Measurements from ENCODE around the gene RC3H1. TPM values are rescaled to one million over a fixed set of nuclear protein-coding genes. Genes with fewer than 3 reads are reported as not detected.
"Not testable (repeated sequence)": the region's sequence is repeated elsewhere in the genome, so short reads cannot be mapped to it uniquely, and the experiment has no call there.

Gene RC3H1
- polyA plus RNA-seq, 3 donors: 11.9 to 13.3 (median 13.1) TPM

DNA sequence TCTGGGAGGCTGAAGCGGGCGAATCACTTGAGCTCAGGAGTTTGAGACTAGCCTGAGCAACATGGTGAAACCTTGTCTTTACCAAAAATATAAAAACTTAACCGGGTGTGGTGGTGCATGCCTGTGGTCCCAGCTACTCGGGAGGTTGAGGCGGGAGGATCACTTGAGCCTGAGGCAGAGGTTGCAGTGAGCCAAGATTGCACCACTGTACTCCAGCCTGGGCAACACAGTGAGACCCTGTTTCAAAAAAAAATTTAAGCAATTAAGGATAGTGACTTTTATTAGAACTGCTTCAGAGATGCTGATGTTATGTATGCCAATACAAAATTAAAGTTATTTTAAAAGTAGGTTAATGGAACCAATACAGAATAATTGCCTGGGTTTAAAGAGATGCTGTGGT is 56.3 kb downstream of the RC3H1 start:
- not testable (repeated sequence) for DNase-seq (ENCODE audit: low read depth in 3 of 3, low spot score in 2 of 3)

DNA sequence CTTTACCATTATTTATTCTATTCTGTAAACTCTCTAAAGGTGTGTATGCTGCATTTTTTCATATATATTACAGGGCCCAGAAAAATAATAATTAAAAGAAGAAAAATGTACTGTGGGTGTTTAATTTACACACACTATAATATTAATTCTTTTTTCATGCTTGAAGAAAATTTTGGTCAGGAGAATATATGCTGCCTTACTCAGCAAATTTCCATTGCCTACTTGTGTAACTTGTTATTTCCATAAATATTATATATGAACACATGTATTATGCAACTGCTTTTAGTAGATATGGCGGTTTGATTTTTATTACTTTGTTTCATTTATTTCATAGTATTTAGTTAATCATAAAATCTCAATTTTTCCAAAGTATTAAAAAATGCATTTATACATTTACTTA is 58.7 kb downstream of the RC3H1 start:
- DNase-seq (ENCODE audit: low read depth in 3 of 3, low spot score in 2 of 3): no peak

DNA sequence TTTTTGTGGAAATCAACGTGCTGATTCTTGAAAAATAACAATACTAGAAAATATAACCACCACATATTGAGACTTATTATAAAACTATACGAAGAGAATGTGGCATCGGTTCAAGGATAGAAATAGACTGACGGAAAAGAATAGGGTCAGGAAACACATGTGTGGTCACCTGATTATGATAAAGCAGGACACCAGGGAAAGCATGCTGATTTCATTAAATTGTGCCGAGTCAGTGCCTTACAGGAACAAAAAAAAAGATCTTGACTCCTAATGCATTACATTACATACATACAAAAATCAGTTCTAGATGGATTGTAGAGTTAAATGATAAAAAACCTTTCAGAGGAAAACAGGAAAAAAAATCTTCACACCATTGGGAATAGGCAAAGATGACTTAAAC is 61.5 kb downstream of the RC3H1 start:
- DNase-seq (ENCODE audit: low read depth in 3 of 3, low spot score in 2 of 3): no peak

DNA sequence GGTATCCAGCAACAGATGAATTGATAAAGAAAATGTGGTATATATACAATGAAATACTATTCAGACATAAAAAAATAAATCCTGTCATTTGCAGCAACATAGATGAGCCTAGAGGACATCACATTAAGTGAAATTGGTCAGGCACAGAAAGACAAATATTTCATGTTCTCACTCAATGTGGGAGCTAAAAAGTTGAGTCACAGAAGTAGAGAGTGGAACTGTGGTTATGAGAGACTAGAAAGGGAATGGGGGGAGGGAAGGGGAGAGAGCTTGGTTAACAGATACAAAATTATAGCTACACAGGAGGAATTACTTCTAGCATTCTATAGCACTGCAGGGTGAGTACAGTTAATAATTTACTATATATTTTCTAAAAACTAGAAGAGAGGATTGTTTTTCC is 68.0 kb downstream of the RC3H1 start:
- no peak for DNase-seq (ENCODE audit: low read depth in 3 of 3, low spot score in 2 of 3)

DNA sequence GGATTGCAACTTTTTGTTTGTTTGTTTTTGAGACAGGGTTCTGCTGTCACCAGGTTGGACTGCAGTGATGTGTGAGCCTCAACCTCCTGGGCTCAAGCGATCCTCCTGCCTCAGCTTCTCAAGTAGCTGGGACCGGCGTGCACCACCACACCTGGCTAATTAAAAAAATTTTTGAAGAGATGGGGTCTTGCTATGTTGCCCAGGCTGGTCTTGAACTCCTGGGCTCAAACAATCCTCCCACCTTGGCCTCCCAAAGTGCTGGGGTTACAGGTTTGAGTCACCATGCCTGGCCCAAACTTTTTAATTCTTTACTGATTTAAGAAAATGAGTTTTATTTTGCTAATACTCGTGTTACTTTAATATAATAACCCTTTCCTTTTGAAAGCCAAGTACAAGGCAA is 73.6 kb downstream of the RC3H1 start:
- no peak for DNase-seq (ENCODE audit: low read depth in 3 of 3, low spot score in 2 of 3)

DNA sequence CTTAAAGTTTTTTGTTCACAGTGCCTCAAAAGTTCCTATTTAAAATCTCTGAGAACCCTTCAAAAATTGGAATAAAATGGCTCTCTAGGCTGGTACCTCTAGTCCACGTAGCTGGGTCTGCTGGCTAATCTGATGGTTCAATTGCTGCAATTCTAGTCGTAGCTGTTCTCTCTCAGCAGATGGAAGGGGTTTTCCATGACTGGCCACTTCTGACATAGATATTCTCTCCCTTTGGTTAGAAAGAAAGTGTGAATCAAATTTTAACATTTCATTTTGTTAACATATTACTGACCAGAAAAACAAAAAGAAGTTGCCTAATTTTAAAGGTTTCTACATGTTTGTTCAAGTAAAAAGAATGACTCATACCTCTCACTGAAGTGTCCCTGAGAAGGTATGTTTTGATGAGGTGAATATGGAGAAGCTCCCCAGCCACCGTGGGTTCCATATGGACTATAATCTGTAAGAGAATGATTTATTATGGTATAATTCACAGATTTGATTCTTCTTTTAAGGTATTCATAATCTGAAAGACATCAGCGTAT is 75.7 kb downstream of the RC3H1 start:
- DNase-seq (ENCODE audit: low read depth in 3 of 3, low spot score in 2 of 3): no peak

DNA sequence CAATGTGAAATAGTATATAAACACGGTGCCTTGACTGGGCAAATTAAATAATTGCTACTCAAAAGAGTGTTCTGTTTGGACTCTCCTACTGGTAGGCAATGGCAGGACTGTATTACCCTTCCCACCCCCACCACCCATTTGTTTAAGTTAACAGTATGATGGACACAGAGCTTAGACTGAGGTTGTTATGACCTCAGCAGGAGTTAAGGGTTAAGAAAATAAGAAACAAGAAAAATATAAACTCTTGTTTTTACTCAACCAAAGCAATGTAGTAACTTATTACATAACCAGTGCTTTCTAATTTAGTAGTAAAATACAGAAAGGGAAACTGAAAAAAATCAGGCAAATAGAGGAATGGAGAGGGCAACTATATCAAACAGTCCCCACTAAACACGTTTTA is 85.1 kb downstream of the RC3H1 start:
- no peak for DNase-seq (ENCODE audit: low read depth in 3 of 3, low spot score in 2 of 3)

DNA sequence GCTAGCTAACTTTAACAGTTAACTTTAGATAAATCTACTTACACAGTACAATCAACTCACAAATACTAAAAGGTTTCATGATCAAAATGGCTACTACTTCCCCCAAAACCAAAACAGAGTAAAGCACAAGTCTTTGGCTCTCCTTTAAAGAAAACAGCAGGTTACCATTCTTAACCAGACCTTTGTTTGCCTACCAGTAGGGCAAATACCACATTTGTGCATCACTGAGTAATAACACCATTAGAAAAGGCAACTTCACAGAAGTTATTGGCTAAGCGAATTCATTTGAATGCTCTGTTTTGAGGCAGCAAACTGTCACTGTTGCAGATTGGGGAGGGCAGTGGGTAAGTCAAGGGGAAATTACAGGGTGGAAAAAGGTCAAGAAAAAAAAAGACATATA is 87.7 kb downstream of the RC3H1 start:
- no peak for DNase-seq (ENCODE audit: low read depth in 3 of 3, low spot score in 2 of 3)

DNA sequence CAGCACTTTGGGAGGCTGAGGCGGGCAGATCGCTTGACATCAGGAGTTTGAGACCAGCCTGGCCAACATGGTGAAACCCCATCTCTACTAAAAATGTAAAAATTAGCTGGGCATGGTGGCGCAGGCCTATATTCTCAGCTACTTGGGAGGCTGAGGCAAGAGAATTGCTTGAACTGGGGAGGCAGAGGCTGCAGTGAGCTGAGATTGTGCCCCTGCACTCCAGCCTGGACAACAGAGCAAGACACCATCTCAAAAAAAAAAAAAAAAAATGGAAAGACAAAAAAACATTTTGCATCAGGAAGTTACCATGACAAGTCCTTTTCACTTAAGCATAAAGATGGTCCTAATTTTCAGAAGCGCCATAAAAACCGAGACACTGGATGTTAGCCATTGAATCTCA is 91.6 kb downstream of the RC3H1 start:
- not testable (repeated sequence) for DNase-seq (ENCODE audit: low read depth in 3 of 3, low spot score in 2 of 3)

DNA sequence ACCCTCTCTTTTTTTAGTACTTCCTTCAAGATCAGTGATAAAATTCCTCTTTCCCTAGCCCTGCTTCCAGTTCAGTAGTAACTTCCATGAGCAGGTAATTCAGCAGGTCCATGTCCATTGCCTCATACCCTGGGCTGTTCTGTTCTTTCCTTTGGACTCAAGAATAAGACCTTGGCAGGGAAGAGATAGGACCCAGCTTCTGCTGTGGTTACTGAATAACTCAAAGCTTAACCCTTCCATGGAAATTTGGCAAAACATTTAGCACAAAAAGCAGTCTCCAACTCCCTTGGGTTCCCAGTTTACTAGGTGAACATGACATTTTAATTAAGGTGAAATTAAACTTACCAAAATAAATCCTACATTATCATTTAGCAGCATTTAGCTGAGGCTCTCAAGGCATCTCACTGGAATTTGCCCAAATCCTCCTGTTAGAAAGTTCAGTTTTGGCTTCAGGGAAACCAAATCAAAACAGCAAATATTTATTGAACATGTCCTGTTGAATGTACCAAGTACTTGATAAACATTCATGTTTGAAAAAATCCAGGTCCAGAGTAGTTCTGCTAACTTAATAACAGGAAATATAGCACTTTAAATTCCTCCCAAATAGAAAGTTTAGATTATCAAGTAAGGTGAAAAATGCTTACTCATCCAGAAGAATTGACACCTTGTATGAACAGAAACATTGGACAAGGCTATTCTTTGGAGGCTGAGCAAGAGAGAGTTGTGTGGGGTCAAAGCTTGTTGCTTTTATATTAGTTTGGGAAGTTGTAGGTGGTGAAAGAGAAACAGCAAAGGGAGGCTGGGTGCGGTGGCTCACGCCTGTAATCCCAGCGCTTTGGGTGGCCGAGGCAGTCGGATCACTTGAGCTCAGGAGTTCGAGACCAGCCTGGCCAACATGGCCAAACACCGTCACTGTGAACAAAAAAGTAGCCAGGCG is 96.6 kb downstream of the RC3H1 start:
- no peak for DNase-seq (ENCODE audit: low read depth in 3 of 3, low spot score in 2 of 3)

DNA sequence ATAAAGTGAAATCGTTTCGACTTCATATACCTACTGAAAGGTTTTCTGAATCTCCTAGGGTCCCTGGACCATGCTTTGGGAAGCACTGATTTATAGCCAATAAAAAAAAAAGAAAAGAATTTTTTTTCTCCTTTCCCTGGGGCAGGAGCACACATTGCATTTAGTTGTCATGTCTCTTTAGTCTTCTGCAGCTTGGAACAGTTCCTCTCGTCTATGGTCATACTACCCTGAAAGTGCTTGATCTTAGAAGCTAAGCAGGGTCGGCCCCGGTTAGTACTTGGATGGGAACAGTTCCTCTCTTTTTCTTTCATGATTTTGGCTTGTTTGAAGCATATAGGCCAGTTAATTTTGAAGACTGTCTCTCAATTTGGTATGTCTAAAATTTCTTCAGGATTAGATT is 101.3 kb downstream of the RC3H1 start:
- no peak for DNase-seq (ENCODE audit: low read depth in 3 of 3, low spot score in 2 of 3)

DNA sequence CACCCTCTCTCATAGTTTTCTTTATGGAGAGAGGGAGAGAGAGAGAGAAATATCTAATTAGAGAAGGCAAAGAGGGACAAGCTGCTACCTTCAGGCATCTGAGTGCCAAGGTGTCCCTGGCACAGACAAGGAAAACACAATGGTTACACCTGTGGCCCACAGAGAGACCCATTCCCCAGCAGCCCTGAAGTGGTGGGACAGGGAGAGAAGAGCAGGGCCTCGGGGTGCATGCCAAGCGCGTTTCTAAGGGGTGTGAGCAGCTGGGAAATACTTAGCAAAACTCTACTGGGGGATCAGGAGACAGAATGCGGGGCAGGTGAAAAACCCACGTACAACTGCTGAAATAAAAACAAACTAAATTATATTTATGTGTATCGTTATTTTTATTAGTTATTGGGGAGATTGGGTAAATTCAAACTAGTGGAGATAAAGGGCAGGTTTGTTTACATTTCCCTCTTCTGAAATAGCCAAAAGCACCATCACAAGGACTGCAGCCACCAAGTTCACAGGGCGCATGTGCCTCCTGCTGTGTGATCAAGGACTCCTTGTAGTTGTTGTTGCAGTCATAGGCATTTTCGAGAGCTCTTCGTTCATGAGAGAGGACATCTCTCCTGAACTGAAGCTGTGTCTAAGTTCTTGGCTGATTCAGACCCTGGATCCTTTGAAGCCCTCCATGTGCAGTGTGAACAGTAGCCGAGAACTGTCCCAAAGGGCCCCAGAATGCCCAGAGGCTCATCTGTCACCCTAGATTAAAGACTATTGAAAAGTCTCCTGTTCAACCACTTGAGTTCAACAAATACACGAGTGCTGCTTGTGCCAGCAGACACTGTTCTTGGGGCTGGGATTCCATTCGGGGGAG is 104.3 kb downstream of the RC3H1 start:
- no peak for DNase-seq (ENCODE audit: low read depth in 3 of 3, low spot score in 2 of 3)

DNA sequence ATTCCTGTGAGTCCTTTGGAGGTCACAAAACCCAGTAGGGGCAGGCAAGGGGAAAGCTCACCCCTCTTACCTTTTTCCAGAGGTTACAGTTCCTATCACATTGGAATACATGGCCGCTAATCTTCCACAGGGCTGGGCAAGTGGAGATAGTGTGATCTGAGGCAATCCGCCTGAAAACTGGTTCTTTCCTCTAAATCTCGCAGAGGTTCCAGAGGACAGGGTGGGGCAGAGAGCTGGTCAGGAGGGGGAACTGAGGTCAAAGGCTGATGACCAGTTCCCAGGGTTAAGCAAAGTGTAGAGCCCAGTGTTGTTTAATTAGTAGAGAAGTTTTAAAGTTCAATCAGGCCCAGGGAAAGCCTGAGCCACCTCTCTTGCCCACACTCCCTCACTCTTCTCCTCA is 105.0 kb downstream of the RC3H1 start, which contains the start of gene SERPINC1:
SERPINC1 (minus strand) TSS at position 179 of the 400 bp plus-strand sequence; CDS start at position 111, 68 bp downstream.
- no peak for DNase-seq (ENCODE audit: low read depth in 3 of 3, low spot score in 2 of 3)

DNA sequence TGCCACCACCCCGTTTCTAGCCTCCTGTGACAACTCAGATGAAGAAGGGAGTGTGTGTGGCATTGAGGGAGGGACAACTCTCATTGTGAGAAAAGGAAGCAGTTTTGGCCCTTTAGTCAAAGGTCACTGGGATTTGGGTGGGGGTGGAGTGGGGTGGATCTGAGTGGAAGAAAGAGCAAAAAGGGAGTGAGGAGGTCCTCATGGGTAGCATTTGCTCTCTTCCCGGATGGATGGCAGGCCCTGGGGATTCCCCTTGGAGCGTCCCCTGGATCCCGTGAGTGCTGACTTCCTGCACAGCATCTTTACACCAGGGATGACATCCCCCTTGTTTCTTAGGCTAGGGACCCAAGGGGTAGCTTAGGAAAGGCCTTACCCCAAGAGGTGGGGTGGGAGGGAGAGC is 105.5 kb downstream of the RC3H1 start:
- DNase-seq (ENCODE audit: low read depth in 3 of 3, low spot score in 2 of 3): no peak

DNA sequence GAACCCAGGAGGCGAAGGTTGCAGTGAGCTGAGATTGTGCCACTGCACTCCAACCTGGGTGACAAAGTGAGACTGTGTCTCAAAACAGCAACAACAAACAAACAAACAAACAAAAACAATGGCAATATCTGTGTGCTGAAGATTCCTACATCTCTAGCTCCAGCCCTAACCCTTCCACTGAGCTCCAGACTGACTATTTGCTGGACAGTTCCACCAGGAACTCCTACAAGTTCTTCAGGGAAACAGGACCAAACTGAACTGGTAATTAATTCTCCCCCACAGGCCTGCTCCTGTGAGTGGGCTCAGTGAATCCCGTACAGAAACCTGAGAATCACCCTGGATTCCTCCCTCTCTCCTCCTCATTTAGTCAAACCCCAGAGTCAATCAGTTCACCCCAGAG is 106.6 kb downstream of the RC3H1 start:
- DNase-seq (ENCODE audit: low read depth in 3 of 3, low spot score in 2 of 3): no peak

DNA sequence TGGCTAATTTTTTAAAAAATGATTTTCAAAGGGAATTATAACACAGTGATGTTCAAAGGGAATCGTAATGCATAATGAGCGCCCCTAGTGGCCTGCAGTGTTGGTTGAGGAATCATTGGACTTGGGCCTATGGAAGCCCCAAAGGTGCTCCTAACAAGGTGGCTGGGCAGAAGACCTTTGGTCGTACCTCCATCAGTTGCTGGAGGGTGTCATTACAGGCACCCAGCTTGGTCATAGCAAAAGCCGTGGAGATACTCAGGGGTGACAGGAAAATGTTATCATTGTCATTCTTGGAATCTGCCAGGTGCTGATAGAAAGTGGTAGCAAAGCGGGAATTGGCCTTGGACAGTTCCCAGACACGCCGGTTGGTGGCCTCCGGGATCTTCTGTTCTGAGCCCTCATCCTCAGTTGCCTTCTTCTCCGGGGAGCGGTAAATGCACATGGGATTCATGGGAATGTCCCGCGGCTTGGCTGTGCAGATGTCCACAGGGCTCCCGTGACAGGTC is 107.7 kb downstream of the RC3H1 start:
- DNase-seq (ENCODE audit: low read depth in 3 of 3, low spot score in 2 of 3): no peak

DNA sequence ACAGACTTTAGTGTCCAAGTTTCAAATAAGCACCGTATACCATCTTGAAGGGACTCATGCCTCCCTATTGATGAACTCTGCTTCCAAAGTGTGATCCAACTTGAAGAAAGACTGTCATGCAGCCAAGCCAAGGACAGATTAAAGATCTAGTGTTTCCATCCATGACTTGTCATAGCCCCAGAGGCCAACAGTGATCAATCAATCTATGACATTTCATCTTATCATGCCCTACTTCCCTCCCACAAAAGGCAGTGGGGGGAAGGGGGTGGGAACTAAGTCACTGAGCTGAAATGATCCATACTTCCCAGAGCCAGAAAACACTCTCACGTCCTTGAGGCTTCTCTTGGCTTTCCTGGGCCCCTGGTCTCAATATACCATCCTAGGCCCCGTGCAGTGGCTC is 109.0 kb downstream of the RC3H1 start:
- no peak for DNase-seq (ENCODE audit: low read depth in 3 of 3, low spot score in 2 of 3)

DNA sequence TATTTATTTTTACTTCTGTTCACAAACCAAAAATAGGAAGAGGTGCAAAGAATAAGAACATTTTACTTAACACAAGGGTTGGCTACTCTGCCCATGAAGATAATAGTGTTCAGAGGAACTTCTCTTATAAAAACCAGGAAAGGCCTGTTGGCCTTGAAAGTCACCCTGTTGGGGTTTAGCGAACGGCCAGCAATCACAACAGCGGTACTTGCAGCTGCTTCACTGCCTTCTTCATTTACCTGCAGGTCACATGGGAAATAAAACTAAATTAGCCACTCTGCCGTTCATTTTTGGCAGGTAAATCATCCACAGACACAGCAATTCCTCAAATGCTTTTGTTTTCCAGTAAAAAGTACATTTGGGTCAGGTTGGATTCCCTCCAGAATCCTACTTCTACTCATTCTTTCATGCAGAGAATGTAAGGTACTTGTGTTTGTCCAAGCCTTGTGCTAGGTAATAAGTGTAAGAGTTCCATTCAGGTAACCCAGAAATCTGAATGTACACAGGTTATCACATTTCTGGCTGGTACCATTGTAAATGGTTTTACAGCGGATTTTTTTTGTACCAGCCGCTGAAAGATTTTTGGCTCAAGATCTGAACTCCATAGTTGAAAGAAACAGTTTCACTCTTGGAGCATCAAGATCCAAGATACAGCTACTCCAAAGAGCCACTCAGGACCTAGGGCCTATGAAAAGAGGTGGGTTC is 118.2 kb downstream of the RC3H1 start:
- no peak for DNase-seq (ENCODE audit: low read depth in 3 of 3, low spot score in 2 of 3)

DNA sequence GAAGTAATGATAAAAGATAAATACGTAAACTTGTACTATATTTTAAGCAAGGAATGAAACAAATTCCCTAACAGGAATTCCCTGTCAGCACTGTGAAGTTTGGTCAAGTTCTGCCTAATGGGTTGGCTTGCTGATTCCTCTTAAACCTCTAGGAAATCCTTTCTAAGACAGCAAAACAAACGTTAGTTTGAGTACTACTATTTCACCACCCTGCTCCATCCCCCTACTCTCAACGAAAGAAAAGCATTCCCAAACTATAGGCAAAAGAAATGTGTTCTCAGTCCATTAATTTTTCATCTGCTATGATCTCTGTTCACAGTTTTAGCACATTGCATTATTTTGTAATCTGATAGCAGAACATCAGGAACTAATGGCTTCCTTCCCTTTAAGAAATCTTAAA is 121.2 kb downstream of the RC3H1 start:
- DNase-seq (ENCODE audit: low read depth in 3 of 3, low spot score in 2 of 3): no peak

DNA sequence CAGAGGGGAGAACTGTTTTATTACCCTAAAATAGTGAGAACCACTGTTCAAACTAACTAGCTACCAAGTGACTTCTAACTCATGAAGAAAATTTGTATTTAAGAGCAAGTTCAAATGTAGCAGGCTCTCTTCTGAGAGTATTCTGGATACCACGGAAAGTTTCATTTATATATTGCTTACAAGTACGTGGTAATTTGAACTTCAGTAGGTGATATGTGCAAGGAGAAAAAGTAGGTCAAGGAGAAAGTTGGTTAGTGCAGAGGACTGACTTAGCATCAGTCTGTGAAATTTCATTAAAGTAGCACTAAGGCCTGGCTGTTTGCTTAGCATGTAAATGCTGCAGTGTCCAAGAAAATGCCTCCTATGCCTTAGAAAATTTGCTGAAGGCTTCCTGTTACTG is 121.7 kb downstream of the RC3H1 start:
- no peak for DNase-seq (ENCODE audit: low read depth in 3 of 3, low spot score in 2 of 3)

DNA sequence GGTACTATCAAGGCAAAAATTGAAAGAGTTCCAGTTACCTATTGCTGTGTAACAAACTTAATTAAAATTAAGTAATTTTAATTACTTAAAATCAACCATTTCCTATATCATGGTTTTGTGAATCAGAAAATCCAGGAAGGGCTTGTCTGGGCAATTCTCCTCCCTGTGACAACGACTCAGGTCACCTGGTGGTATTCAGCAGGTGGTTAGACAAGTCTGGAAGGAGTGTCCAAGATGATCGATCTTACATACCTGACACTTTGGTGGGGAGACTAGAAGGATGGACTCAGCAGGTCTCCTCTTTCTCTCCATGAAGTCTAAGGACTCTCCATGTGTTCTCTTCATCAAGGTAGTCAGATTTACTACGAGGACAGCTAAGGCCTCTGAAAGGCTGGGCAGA is 128.0 kb downstream of the RC3H1 start:
- no peak for DNase-seq (ENCODE audit: low read depth in 3 of 3, low spot score in 2 of 3)

All from right renal cortex interstitium (tissue), 3 donors.